GM12878 (cell line): ENCODE data around the gene ARHGAP26. TPM values are rescaled to one million over a fixed set of nuclear protein-coding genes. Genes with fewer than 3 reads are reported as not detected.

Experiments
- CEBPZ ChIP-seq: fragments of 150-350 bp; IDR thresholded peaks from 2 replicates; pipeline ENCODE4 v1.6.1; 2016; ENCODE audit warnings: low read depth, low read length
- ZBED1 ChIP-seq: IDR thresholded peaks from 2 replicates; pipeline ENCODE4 v1.6.1; 2016; ENCODE audit warnings: borderline replicate concordance
- polyA plus RNA-seq, 11 experiments: library from polyadenylated mRNA; depleted of rRNA in 4 of 11; unstranded in 6 of 11; stranded (reverse) in 5 of 11; fragments of >200 nt; fragmentation: Nextera tagmentation in 4 of 11; fragmentation: Illumina TruSeq in 1 of 11; extraction: Ambion mirVana in 4 of 11; extraction: Trizol in 1 of 11; gene quantifications; 1 replicate in 1 of 11; 2 replicates in 10 of 11; pipeline versions ENCODE4 v1.2.1 to v1.2.3, GENCODE V29; 2011 to 2016; ENCODE audit warnings: inconsistent platforms in 2 of 11, missing spikeins in 2 of 11, low read depth in 1 of 11
- total RNA-seq, 4 experiments: library from RNA; depleted of rRNA in 3 of 4; stranded (reverse); fragments of >200 nt in 3 of 4; fragmentation: Illumina TruSeq in 1 of 4; extraction: Trizol in 1 of 4; gene quantifications; 2 replicates each; pipeline versions ENCODE4 v1.2.1 to v1.2.3, GENCODE V29; 2013 to 2021
- TF ChIP-seq, protein P1 (sequence below): IDR thresholded peaks from 2 replicates; pipeline ENCODE4 v1.6.1; 2012; ENCODE audit warnings: low read depth, low read length, improper control_type of control experiment
- TF ChIP-seq, protein P2 (sequence below): fragments of 450-650 bp; IDR thresholded peaks from 2 replicates; pipeline ENCODE4 v1.6.1; 2016; ENCODE audit warnings: mild to moderate bottlenecking

The ARHGAP26 gene
- total and polyA plus RNA-seq, 10 of the 15 experiments (the other 5 are each of a cell fraction or from before 2014, with no cell fraction given) = 9.4 to 41.5 (median 19.3) TPM

- TF ChIP-seq, protein P1, sequence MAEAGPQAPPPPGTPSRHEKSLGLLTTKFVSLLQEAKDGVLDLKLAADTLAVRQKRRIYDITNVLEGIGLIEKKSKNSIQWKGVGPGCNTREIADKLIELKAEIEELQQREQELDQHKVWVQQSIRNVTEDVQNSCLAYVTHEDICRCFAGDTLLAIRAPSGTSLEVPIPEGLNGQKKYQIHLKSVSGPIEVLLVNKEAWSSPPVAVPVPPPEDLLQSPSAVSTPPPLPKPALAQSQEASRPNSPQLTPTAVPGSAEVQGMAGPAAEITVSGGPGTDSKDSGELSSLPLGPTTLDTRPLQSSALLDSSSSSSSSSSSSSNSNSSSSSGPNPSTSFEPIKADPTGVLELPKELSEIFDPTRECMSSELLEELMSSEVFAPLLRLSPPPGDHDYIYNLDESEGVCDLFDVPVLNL = no peak
- no peak for TF ChIP-seq CEBPZ
- no peak for TF ChIP-seq ZBED1
- TF ChIP-seq, protein P2, sequence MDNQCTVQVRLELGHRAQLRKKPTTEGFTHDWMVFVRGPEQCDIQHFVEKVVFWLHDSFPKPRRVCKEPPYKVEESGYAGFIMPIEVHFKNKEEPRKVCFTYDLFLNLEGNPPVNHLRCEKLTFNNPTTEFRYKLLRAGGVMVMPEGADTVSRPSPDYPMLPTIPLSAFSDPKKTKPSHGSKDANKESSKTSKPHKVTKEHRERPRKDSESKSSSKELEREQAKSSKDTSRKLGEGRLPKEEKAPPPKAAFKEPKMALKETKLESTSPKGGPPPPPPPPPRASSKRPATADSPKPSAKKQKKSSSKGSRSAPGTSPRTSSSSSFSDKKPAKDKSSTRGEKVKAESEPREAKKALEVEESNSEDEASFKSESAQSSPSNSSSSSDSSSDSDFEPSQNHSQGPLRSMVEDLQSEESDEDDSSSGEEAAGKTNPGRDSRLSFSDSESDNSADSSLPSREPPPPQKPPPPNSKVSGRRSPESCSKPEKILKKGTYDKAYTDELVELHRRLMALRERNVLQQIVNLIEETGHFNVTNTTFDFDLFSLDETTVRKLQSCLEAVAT = no peak
These were observed 71.5 kb downstream of the ARHGAP26 start (continued) for GRCh38 chr5:142841511-142842265.
